Brain microvascular endothelial cell (primary cell): ENCODE measurements around the gene IRGM.
"Not testable (repeated sequence)": the region's sequence is repeated elsewhere in the genome, so short reads cannot be mapped to it uniquely, and the experiment has no call there.

Experiments used
- DNase-seq: peaks from one replicate; pipeline ENCODE4 v3.0.0-alpha.2; 2020
- H3K27ac ChIP-seq: fragments of 250-450 bp; sonication (Bioruptor Pico); 2 replicates; pipeline ENCODE4 v1.5.1; 2020; ENCODE audit warnings: mild to moderate bottlenecking, moderate library complexity
- H3K27me3 ChIP-seq: fragments of 250-450 bp; sonication (Bioruptor Pico); replicated peaks from 2 replicates; pipeline ENCODE4 v1.5.1; 2020; ENCODE audit warnings: mild to moderate bottlenecking
- H3K36me3 ChIP-seq: fragments of 250-450 bp; sonication (Bioruptor Pico); replicated peaks from 2 replicates; pipeline ENCODE4 v1.5.1; 2020; ENCODE audit warnings: mild to moderate bottlenecking
- H3K4me3 ChIP-seq: 2 replicates; pipeline ENCODE4 v1.5.1; 2011; ENCODE audit warnings: low read depth, mild to moderate bottlenecking, control low read depth, low read length, moderate library complexity
- CTCF ChIP-seq: IDR thresholded peaks from 2 replicates; pipeline ENCODE4 v1.5.1; 2011; ENCODE audit warnings: low read depth, mild to moderate bottlenecking, moderate library complexity, low read length, control low read depth, inconsistent platforms; ENCODE audit errors: missing control alignments
- in situ Hi-C: cut with HindIII; loops from 2 replicates; pipeline ENCODE4 v1.10.0; 2017; ENCODE audit warnings: low sequenced_read_pairs, low pct_ligation_motif_present

Gene IRGM

GRCh38 chr5:150846308-150846653 lies at the start of gene IRGM:
Gene IRGM (plus strand): TSS chr5:150846521. CDS start chr5:150848124, 1,603 bp downstream.
- H3K4me3 ChIP-seq, H3K36me3 ChIP-seq, in situ Hi-C loops, H3K27me3 ChIP-seq, H3K27ac ChIP-seq, DNase-seq: not testable (repeated sequence)

GRCh38 chr5:150797384-150797783 lies 48.9 kb upstream of the IRGM start:
- Histone ChIP-seq H3K36me3 (peaks cover 18% of the 10 kb centered on the region), H3K27me3 (no peaks in the 10 kb centered on the region), H3K4me3 (no peak overlapping the region), H3K27ac (no peak overlapping the region)
- in situ Hi-C loops, result no loop called here
- no peak for TF ChIP-seq CTCF
- no peak for DNase-seq

- in situ Hi-C loops, result no loop called here
- peak; percentile 75 for TF ChIP-seq CTCF
Measured at GRCh38 chr5:150801117-150801927, 45.0 kb upstream of the IRGM start.

GRCh38 chr5:150804388-150804787 lies 41.9 kb upstream of the IRGM start:
- in situ Hi-C loops, result no loop called here
- no peak for DNase-seq
- TF ChIP-seq CTCF, result no peak

More at GRCh38 chr5:150801117-150801927, 45.0 kb upstream of the IRGM start:
- Histone ChIP-seq H3K27ac (no peak overlapping the region), H3K27me3 (no peaks in the 10 kb centered on the region), H3K4me3 (peak overlapping the region; percentile 38), H3K36me3 (peaks cover 6% of the 10 kb centered on the region)
- no peak for DNase-seq

GRCh38 chr5:150809363-150809762 lies 37.0 kb upstream of the IRGM start:
- Histone ChIP-seq H3K4me3 (no peak overlapping the region), H3K27ac (no peak overlapping the region), H3K36me3 (no peaks in the 10 kb centered on the region), H3K27me3 (no peaks in the 10 kb centered on the region)
- in situ Hi-C loops, result no loop called here
- no peak for TF ChIP-seq CTCF
- no peak for DNase-seq

More at GRCh38 chr5:150804388-150804787, 41.9 kb upstream of the IRGM start:
- H3K27me3 ChIP-seq, result no peaks in the 10 kb centered on the region
- H3K4me3 ChIP-seq, result no peak overlapping the region
- H3K36me3 ChIP-seq, result no peaks in the 10 kb centered on the region
- H3K27ac ChIP-seq, result no peak overlapping the region

GRCh38 chr5:150815010-150815409 lies 31.3 kb upstream of the IRGM start:
- in situ Hi-C loops, result no loop called here
- H3K4me3 ChIP-seq, result no peak overlapping the region
- H3K27me3 ChIP-seq, result no peaks in the 10 kb centered on the region
- no peak for TF ChIP-seq CTCF
- no peak for DNase-seq
- H3K36me3 ChIP-seq, result no peaks in the 10 kb centered on the region
- H3K27ac ChIP-seq, result no peak overlapping the region
